ENCODE results near the gene PRICKLE2.

GRCh38 chr3:64110071-64110470 is 115.2 kb downstream of the PRICKLE2 start:
- TF ChIP-seq POLR2A (IDR thresholded peaks at IDR 0.05) = no peak
- no peak for TF ChIP-seq CTCF (IDR thresholded peaks at IDR 0.05)

Measured in right lobe of liver (tissue), 4 donors.